ENCODE data around the gene UIMC1.
"Not testable (repeated sequence)": the region's sequence is repeated elsewhere in the genome, so short reads cannot be mapped to it uniquely, and the experiment has no call there.

UIMC1 gene

DNA sequence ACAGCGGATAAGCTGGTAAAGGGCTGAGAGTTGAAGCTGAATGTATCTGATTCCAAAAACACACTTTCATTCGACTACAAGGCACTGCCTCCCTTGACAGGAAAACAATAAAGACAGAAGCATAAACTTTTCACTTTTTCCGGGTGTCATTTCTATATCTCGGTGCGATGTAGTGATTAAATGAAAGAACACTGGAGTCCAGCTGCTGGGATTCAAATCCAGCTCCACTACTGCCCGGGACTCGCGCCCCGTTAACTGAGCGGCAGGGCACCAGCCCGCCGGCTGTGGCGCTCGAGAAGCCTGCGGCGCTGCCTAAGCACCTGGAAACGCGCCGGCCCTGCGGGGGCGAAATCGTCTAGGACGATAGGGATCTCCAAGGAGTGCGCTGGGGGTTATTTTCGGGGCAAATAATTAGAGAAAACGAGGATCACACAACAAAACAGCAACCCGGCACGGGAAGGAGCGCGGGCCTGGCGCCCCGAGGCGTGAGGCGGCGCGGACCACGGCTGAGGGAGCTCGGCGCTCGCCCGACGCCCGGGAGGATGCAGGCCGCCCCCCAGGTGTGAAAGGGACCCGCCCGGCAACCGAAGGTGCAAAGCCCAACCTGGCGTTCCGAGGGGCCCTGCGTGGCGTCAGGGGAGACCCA, 837 bp downstream of the UIMC1 start:
- no peak for FAIRE-seq

DNA sequence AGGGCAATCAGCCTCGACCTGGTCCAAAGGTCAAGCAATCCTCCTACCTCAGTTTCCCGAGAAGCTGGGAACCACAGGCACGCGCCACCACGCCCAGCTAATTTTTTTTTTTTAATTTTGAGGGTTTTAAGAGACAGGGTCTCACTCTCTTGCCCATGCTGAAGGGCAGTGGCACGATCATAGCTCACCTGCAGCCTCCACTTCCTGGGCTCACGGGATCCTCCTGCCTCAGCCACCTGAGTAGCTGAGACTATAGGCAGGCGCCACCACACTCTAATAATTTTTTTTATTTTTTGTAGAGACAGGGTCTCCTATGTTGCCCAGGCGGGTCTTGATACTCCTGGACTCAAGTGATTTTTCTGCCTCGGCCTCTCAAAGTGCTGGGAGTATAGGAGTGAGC, 1.6 kb downstream of the UIMC1 start:
- no peak for FAIRE-seq

DNA sequence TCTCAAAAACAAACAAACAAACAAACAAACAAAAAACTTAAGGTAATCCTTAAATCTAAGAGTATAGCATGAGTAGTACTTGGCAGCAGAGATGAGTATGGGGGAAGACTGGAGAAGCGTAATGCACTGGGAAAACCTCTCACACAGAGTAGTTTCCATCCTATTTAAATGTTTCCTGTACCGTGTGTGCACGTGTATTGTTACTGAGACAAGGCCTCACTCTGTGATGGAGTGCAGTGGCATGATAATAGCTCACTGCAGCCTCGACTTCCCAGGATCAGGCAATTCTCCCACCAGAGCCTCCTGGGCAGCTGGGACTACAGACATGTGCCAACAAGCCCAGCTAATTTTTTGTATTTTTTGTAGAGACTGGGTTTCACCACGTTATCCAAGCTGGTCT, 2.9 kb downstream of the UIMC1 start:
- no peak for FAIRE-seq

DNA sequence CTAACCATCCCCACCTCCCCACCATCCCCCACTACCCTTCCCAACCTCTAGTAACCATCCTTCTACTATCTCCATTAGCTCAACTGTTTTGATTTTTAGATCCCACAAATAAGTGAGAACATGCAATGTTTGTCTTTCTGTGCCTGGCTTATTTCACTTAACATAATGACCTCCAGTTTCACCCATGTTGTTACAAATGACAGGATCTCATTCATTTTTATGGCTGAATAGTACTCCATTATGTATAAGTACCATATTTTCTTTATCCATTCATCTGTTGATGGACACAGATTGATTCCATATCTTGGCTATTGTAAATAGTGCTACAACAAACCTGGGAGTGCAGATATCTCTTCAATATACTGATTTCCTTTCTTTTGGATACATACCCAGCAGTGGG, 7.1 kb downstream of the UIMC1 start:
- not testable (repeated sequence) for FAIRE-seq

DNA sequence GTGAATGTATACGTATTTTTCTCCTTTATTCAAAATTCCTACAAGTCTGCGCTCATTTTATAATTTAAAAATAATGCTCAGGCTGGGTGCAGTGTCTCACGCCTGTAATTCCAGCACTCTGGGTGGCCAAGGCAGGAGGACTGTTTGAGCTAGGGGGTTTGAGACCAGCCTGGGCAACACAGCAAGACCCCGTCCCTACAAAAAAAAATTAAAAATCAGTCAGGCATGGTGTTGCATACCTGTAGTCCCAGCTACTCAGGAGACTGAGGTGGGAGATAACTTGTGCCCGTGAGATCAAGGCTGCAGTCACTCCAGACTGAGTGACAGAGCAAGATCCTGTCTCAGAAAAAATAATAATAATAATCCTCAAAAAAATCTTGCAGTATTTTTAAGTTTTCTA, 7.8 kb downstream of the UIMC1 start:
- FAIRE-seq: no peak

DNA sequence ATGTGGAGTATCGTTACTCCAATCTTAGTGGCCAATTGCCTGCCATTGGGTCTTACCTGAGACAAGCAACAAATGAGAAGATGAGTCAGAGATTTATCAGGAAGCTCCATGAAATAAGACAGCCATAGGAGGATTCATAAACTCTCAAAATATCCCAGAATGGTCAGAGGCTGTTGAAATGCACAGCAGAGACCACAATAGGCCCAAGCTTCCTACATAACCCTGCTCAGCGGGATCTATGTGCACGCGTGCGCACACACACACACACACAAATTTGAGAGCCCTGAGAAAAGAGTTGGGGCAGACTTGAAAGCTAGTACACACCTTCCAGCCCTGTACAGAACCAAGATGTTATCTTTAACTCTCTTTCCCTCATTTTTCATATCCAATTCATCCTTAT, 9.8 kb downstream of the UIMC1 start:
- no peak for FAIRE-seq

DNA sequence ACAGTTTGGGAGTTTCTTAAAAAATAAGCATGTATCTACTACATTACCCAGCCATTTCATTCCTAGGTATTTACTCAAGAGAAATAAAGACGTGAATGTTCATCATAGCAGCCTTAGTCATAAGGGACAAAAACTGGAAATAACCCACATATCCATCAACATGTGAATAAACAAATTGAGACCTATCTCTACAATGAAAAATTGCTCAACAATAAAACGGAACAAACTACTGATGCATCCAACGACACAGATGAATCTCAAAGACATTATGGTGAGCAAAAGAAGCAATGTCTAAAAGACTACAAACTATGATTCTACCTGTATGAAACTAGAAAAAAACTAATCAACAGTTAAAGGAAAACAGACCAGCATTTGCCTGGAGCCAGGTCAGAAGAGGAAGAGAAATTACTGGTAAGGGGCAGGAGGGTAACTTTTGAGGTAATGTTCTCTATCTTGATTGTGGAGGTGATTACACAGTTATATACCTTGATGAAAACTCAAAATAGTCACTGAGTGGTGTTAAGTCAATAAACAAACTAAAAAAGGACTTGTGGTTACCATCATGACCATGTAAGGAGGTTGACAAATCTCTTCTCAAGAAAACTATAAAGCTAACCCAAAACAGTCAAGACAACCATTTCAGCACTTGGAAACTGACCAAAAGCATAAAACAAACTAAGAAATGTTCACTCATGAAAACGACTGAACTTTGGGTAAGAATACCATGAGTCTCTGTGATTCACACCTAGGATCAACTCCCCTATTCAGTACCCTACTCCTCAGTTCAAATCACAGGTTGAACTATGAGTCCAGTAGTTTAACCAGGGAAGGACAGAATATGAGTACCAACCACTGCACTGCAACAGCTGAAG, 10.4 kb downstream of the UIMC1 start:
- FAIRE-seq: no peak

DNA sequence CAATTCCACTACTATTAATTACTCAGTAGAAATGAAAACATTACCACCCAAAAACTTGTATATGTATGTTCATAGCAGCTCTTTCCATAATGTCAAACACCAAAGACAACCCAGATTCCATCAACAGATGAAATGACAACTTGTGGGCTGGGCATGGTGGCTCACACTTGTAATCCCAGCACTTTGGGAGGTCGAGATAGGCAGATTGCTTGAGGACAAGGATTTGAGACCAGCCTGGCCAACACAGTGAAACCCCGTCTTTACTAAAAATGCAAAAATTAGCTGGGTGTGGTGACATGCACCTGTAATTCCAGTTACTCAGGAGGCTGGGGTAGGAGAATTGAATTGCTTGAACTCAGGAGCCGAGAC, 11.5 kb downstream of the UIMC1 start:
- no peak for FAIRE-seq

DNA sequence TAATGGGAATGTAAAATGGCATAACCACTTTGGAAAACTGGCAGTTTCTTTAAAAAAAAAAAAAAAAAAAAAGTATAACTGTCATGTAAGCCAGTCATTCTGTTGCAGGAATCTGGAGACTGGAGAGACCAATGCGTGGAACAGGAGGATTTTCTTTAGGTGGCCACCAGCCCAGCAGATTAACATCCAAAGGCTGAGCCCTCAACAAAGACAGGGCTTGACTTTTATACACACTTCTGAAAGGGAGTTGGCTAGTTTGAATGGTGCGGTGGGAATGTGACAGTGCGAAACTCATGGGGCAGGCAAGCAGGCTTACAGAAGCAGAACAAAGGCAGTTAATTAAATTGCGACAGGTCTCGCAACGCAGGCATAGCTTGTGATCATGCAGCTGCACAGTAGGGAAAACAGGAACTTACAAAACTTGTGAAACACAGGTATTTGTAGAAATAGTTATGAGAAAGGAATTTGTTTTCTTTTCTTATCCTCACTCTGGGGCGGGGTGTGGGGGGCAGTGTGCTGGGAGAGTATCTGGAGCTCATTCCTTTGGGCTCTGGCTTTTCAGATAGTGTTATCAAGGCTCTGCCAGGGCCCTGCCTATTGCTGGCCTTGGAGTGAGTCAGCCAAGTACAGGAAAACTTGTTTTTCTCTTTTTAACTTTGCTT, 12.0 kb downstream of the UIMC1 start:
- FAIRE-seq: no peak

DNA sequence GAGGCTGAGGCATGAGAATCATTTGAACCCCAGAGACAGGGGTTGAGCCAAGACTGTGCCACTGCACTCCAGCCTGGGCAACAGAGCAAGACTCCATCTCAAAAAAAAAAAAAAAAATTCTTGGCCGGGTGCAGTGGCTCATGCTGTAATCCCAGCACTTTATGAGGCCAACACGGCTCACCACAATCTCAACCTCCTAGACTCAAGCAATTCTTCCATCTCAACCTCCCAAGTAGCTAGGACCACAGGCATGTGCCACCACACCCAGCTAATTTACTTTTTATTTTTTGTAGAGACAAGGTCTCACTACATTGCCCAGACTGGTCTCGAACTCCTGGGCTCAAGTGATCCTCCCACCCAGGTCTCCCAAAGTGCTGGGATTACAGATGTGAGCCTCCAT, 13.5 kb downstream of the UIMC1 start:
- not testable (repeated sequence) for FAIRE-seq

DNA sequence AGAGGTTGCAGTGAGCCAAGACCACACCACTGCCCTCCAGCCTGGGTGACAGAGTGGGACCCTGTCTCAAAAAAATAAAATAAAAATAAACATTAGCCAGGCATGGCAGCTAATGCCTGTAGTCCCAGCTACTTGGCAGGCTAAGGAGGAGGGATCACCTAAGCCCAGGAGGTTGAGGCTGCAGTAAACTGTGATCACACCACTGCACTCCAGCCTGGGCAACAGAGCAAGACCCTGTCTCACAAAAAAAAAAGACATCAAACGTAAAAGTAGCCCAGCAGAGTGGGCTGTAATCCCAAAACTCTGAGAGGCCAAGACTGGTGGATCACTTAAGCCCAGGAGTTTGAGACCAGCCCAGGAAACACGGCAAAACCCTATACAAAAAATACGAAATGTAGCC, 19.0 kb downstream of the UIMC1 start:
- no peak for FAIRE-seq

DNA sequence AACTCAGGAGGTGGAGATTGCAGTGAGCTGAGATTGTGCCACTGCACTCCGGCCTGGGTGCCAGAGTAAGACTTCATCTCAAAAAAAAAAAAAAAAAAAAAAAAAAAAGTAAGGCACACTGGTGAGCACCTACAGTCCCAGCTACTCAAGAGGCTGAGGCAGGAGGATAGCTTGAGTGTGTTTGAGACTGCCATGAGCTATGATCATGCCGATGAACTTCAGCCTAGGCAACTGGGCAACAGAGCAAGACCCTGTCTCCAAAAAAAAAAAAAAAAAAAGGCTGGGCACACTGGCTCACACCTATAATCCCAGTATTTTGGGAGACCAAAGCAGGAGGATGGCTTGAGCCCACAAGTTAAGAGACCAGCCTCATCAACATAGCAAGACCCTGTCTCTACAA, 20.3 kb downstream of the UIMC1 start:
- FAIRE-seq: no peak

DNA sequence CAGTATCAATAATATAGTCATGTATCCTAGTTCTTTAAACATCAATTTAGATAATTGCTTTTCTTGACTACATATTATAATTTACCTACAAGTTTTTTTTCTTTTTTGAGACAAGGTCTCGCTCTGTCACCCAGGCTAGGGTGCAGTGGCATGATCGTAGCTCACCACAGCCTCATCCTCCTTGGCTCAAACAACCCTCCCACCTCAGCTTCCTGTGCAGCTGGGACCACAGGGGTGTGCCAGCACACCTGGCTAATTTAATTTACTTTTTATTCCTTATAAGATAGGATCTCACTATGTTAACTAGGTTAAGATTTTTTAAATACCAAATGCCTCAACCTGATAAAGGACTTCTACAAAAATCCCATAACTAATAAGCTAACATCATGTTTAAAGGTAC, 21.1 kb downstream of the UIMC1 start:
- FAIRE-seq: no peak

DNA sequence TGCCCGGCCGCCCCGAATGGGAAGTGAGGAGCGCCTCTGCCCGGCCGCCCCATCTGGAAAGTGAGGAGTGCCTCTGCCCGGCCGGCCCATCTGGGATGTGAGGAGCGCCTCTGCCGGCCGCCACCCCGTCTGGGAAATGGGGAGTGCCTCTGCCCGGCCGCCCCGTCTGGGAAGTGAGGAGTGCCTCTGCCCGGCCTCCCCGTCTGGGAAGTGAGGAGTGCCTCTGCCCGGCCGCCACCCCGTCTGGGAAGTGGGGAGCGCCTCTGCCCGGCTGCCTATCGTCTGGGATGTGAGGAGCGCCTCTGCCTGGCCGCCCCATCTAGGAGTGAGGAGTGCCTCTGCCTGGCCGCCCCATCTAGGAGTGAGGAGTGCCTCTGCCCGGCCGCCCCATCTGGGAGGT, 22.4 kb downstream of the UIMC1 start:
- FAIRE-seq: not testable (repeated sequence)

DNA sequence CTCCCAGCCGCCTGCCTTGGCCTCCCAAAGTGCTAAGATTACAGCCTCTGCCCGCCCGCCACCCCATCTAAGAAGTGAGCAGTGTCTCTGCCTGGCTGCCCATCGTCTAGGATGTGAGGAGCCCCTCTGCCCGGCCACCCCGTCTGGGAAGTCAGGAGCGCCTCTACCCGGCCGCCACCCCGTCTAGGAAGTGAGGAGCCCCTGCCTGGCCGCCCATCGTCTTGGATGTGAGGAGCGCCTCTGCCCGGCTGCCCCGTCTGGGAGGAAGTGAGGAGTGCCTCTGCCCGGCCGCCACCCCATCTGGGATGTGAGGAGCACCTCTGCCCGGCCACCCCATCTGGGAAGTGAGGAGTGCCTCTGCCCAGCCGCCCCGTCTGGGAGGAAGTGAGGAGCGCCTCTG, 23.0 kb downstream of the UIMC1 start:
- not testable (repeated sequence) for FAIRE-seq

DNA sequence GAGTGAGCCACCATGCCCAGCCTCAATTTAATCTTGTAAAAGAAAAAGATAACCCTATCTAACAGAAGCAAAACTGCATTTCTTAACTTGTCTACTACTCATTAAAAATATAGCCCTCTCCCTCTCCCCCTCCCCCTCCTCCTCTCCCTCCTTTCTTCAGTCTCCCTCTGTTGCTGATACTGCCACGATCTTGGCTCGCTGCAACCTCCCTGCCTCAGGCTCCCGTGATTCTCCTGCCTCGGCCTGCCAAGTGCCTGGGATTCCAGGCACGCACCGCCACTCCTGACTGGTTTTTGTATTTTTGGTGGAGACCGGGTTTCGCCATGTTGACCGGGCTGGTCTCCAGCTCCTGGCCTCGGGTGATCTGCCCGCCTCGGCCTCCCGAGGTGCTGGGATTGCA, 23.5 kb downstream of the UIMC1 start:
- FAIRE-seq: not testable (repeated sequence)

DNA sequence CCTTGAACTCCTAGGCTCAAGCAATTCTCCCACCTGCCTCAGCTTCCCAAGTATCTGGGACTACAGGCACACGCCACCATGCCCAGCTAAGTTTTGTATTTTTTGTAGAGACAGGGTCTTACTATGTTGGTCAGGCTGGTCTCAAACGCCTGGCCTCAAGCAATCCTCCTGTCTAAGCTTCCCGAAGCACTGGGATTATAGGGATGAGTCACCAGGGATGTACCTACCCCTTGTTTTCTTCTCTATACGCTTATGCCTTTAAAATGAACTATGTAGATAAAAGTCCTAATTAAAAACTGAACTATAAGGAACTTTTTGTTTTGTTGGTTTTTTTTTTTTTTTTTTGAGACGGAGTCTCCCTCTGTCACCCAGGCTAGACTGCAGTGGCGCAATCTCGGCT, 25.8 kb downstream of the UIMC1 start:
- FAIRE-seq: no peak

DNA sequence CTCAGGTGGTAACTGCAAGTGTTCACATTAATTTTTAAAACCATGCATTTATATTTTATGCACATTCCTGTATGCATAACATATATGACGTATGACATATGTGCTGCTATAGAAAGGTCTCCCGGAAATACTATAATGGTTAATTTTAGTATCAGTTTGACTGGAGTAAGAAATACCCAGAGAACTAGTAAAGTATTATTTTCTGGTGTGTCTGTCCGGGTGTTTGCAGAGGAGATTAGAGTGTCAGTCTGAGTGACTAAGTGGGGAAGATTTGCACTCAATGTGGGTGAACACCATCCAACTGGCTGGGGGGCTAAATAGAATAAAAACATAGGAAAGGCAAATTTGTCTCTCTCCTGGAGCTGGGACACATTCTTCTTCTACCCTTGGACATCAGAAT, 26.9 kb downstream of the UIMC1 start:
- no peak for FAIRE-seq

DNA sequence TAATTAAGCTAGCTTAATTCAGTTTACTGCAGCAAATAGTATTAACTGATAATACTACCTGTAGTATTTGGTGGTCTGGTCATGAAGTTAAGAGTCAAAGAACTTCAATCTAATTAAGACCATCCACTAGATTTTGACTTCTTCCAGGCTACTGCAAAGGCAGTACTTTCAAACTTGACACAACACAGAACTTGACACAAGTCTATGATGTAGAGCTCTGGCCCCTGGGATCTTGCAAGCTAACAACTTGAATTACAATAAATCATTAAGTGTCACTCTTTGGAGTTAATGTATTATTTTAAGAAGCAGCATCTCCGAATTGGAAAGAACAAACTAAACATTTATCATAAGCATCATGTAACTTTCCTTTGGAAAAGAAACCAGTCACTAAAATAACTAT, 40.9 kb downstream of the UIMC1 start:
- no peak for FAIRE-seq

DNA sequence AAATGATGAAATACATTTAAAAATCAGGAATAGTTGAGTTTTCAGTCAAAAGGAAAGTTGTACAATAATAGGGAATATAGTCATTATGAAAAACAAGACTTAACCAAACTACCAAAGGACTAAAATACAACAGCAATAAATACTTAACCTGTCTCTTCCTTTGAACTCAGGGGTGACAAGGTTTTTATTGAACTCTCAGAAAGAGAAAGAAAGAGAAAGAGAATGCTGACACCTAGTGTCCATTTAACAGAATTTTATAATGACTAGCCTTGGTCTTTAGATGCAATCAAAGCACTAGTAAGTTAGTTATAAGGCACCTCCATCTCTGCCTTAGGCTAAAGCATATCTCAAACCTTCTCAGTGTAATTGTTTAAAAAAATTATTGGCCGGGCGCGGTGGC, 47.5 kb downstream of the UIMC1 start:
- peak; percentile 95 for FAIRE-seq

DNA sequence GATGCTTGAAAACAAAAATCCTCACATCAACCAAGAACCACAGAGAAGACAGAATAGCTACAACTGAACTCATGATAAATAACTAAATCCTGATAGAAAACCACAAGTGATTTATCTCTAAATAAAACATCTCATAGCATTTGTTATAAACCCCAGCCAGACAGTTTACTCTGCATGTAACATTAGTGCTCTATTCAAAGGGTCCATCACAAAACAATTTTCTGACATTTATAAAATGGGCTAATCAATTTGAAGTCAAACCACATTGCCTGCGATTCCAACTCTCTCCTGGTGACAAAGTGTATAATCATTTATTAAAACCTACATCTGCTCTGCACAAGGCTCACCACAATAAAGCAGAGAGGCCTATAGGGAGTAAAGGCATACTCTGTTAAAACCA, 49.8 kb downstream of the UIMC1 start:
- no peak for FAIRE-seq

DNA sequence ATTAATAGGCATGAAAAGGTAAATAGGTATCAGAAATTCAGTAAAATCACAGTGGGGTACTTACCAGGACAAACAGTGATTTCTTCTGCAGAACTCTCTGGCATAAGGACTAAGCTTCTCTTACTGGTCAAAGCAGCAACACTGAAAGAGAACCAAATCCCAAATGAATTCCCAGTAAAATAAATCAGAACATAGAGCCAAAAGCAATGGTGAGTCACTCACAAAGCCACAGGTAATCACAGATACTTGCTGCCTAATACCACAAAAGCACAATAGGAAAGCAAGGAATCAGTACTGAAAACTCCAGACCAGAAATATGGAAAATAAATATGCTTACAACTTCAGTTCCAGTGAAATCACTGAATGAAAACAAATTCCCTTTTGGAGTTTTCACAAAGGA, 50.7 kb downstream of the UIMC1 start:
- no peak for FAIRE-seq

DNA sequence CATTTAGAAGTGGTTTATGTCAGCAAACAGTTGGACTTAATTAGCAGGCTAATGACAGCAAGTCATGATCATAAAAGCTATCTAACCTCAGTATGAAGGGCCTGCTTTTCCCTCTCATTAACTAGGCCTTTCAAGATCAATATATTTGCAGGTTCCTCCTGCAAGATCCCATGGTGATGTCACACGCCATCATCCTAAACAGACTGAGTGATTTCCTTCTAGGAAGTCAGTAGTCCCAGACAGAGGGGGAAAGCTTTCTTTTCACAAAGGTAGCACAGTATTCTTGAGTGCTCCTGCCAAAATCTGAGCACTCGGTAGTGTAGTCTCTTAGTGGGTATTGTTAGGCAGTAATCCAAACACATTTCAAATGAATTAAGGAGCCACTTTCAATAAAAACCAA, 52.5 kb downstream of the UIMC1 start:
- FAIRE-seq: no peak

DNA sequence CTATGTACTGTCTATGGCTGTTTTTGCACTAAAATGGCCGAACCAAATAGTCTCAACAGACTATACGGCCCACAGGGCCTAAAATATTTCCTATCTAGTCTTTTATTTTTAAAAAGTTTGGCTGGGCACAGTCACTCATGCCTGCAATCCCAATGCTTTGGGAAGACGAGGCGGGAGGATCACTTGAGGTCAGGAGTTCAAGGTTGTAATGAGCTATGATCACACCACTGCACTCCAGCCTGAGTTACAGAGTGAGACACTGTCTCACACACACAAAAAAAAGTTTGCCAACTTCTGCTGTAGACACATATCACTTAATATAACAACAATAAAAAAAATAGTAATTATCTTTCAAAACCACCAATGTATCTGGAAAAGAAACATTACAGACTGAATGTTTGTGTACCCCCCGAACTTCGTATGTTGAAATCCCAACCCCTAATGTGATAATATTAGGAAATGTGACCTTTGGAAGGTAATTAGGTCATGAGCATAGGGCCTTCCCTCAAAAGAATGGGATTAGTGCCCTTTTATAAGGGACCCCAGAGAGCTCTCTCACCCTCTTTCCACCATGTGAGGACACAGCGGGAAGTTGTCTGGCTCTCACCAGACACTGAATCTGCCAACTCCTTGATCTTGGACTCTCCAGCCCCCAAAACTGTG, 53.9 kb downstream of the UIMC1 start:
- no peak for FAIRE-seq
